Stimulated activated CD4-positive, alpha-beta T cell treated with anti-CD3 and anti-CD28 coated beads, Interleukin-1b, Interleukin-23, amount 100 ng/mL, for 48 hours (primary cell): ENCODE data around the gene TMEM192.
"Not testable (repeated sequence)": the region's sequence is repeated elsewhere in the genome, so short reads cannot be mapped to it uniquely, and the experiment has no call there.

Experiments used
- DNase-seq: peaks from one replicate; pipeline ENCODE4 v3.0.0-alpha.2; 2020

The TMEM192 gene

DNA sequence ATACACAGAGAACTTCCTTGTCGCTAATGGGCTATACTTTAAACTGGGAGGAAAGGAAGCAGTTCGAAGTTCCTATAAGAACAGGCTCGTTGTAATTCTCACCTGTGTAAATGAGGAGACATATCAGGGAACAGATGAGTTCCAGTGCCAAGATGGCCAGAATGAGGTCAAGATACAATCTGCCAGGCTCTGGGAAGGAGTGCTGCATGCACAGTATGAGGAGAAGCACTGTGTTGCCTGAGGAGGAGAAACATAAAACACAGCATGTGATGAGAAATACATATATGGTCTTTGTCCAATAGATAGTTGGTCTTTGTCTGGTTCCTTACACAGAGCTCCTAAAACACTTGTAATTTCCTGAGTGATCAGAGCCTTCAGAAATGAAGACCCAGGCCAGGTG is 24.3 kb downstream of the TMEM192 start:
- DNase-seq, result no peak

DNA sequence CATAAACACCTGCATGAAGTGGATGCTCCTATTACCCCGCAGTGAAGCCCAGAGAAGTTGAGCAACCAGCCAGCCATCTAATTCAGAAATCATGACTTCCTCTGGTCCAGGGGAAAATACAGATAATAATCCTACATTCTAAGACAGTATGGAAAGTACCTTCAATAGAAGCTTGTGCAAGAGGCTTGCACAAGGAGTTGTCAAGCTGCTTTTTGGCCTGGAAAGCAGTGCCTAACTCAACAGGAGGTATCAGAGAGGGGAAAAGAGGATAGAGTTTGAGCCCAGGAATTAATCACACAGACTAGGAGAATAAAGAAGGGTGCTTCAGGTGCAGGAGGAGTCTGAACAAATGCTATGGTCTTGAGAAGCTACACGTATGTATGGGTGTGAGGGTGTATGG is 26.7 kb downstream of the TMEM192 start:
- DNase-seq, result no peak

DNA sequence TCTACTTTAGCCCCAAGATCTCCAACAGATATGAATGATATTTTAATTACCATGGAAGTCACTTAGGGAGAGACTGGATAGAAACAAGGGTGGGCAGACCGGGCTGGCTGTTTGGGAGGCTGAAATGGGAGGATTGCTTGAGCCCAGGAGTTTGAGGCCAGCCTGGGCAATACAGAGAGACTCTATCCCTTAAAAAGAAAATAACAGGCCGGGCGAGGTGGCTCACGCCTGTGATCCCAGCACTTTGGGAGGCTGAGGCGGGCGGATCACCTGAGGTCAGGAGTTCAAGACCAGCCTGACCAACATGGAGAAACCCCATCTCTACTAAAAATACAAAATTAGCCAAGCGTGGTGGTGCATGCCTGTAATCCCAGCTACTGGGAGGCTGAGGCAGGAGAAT is 27.9 kb downstream of the TMEM192 start:
- not testable (repeated sequence) for DNase-seq

DNA sequence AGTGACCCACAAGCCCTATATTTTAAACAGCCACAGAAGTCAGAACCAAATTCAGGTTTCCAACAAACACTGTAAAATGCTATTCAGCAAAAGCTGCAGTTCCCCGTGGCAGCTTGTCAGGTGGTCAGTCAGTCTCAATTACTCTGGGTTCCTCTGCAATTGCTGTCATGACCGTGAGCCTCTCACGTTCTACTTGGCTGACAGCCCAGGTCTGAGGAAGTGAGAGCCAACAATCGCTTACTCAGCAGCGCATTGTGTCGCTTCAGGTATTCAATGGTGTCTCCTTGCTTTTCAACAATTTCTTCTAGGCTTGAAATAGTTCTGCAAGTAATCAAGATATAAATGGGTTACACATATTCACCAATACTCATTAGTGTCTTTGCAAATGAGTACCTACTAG is 33.2 kb downstream of the TMEM192 start:
- DNase-seq, result no peak

DNA sequence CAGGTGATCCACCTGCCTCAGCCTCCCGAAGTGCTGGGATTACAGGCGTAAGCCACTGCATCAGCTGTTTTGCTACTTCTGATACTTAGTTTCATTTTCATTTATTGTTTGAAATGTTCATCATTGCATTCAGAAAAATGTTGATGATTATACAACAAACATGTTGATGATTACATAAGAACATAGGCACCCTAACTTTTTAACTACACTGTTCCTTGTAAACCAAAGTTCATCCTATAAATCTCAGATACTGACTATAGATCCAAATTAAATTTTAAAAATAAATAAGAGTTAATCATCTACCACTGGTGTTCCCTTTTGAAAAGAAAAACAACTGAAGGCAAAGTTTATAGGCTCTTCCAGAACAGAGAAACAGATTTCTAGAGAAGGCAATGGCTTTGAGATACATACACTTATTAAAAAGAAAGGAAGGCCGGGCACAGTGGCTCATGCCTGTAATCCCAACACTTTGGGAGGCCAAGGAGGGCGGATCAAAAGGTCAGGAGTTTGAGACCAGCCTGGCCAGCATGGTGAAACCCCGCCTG is 35.6 kb downstream of the TMEM192 start:
- DNase-seq, result no peak

DNA sequence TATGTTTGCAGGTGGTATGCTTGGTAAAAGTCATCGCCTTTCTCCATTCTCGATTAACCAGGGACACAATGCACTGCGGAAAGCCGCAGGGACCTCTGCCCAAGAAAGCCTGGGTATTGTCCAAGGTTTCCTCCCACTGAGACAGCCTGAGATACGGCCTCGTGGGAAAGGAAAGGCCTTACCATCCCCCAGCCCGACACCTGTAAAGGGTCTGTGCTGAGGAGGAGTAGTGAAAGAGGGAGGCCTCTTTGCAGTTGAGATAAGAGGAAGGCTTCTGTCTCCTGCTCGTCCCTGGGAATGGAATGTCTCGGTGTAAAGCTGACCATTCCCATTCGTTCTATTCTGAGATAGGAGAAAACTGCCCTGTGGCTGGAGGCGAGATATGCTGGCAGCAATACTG is 39.3 kb downstream of the TMEM192 start:
- not testable (repeated sequence) for DNase-seq

DNA sequence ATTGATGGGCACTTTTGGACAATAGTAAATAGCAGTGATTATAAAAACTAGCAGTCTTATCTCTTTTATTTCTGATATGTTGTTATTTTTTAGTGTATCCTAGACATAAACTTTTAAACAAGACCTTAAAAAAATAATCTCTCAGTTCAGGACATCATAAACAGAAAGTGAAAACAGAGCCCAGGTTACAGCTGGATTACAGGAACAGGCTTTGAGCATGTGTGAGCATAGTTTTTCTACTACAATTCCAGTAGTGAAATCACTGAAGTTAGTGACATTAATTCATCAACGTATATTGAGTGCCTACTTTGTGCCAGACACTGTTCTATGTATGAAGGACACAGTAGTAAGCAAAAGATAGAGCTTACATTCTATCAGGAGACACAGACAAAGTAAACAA is 42.1 kb downstream of the TMEM192 start:
- no peak for DNase-seq

DNA sequence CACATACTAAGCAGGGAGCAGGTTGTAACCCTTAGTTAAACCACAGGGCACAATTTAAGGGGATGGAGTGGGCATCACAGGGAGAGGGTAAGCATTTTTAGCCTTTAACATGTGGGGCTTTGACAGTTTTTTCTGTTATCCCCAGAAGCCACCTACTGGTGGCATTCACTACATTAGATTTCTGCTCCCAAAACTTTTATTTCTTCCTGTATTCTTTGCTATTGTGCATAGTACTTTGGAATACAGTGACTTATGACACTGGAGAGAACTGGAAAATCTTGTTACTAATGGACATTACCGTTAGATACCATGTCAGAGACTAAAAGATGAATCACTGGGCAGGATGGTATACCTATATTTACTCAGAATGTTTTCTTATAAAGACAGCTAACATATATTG is 51.7 kb downstream of the TMEM192 start:
- DNase-seq, result no peak

DNA sequence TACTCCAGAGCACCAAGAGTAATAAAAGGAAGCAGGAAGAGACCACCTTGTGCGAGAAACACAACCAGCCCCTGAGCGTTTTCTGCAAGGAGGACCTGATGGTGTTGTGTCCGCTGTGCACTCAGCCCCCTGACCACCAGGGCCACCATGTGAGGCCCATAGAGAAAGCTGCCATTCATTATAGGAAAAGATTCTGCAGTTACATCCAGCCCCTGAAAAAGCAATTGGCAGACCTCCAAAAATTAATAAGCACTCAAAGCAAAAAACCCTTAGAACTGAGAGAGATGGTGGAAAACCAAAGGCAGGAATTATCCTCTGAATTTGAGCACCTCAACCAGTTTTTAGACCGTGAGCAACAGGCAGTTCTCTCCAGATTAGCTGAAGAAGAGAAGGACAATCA is 53.3 kb downstream of the TMEM192 start:
- DNase-seq, result no peak

DNA sequence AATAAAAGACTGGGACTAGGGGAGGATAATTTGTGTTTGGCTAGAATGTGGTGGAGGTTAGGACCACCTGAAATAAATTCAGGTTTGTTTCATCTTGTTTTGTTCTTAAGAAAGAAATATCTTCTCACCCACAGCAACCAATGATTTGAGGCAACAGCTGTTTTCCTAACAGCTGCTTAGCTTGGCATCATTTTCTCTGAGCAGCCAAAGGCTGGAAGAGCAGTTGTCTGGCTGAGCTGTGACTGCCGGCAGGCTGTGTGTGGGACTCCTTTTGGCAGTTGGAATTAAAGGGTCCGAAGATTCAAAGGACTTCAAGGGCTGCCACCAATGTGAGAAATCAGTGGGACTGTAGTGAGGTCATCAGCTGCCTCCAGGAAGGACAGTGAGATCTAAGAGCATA is 54.0 kb downstream of the TMEM192 start:
- DNase-seq, result no peak

DNA sequence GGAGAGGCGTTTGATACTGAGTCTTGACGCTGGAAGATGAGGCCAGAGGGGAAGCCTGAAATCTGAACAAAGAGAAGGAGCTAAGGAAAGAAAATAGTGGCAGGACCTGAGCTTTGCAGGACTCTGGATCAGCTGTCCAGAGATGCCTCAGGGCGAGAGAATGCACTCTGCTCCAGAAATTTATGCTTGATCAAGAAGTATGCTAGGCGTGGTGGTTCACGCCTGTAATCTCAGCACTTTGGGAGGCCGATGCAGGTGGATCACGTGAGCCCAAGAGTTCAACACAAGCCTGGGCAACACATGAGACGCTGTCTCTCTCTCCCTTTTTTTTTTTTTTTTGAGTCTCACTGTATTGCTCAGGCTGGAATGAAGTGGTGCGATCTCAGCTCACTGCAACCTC is 57.1 kb downstream of the TMEM192 start:
- DNase-seq, result no peak

DNA sequence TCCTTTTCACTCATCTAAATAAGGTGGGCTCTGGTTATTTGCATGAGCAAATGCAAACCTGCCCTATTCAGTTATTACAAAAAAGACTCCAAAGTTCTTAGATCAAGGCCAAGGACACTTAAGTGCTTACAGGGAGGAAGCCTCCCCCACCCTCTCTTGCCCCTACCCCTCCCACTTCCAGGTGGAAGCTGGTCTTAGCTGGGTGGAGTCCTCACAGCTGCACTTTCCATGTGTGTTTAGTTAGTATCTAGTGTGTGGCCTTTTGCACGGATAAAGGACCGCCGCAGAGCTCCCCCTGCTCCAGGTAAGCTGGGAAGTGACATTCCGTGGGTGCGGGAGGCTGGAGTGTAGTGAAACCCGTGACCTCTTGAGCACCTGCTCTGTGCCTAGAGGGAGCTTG is 59.0 kb downstream of the TMEM192 start, which contains the start of gene TRIM75:
TRIM75 (plus strand) TSS at position 222 of the 400 bp plus-strand sequence. CDS start 5,282 bp downstream, outside the sequence.
- no peak for DNase-seq

DNA sequence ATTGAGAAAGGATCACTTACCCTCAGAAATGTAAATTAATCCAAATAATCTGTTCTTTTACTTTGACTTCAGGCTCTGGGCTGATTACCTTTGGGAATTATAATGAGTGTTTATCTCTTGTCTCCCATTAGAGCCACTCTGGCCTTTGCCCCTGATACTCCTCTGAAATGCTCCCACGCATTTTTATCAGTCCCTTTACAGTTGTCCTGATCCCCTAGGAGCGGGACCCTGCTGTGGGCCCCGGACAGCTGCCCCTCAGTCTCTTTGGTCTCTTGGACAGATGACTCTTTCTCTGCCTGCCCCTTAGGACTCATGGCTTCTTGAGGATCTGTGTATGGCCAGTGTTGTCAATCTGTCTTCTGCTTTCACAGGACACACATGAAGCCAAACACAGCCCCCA is 60.0 kb downstream of the TMEM192 start:
- no peak for DNase-seq

DNA sequence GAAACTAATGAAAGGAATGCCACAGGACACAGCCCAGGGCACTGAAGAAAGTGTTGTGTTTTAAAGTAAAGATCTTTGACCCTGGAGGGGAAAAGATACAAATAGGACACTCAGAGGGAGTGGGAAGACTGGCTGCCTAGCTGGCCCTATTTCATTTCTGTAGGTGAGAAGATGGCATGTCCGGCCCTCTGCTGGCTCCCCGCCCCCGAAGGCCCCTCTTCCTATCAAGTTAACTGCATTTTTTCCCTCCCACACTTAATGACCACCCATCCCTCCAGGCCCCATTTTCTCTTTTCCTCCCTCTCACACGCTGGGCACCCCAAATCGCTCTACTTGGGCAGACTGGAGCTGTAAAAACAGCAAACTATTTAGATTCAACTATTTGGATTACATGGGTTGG is 64.5 kb downstream of the TMEM192 start:
- no peak for DNase-seq

DNA sequence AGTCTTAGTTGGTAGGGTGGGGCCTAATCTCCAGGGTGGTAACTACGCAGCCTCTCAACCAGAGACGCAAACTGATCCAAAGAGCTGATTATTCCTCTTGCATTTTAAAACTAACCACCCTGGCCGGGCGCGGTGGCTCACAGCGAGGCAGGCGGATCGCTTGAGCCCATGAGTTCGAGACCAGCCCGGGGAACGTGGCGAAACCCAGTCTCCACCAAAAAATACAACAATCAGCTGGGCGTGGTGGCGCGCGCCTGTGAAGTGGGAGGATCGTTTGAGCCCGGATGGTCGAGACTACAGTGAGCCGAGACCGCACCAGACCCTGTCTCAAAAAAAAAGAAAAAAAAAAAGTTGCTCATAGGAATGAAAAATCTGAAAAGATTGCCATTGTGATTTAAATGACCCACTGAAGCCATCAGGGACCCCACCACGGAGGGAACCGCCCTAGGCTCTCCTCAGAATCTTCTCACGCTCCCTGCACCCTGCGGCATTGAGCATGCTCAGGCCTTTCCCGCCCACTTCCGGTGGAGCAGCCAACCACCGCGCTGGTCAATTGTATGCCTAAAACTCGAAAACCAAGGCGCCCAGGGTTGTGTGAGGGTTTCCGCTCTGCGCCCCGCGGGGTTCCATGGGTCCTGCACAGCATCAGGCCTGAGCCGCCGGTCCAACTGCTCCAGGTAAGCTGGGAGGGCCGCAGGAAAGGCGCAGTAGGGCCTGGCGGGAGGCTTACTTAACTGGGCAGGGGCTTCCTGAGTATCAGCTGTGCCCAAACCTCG is 81.0 kb downstream of the TMEM192 start, which contains the start of gene TRIM60:
TRIM60 (plus strand) TSS at position 564 of the 776 bp plus-strand sequence. CDS start 8,074 bp downstream, outside the sequence.
- no peak for DNase-seq

DNA sequence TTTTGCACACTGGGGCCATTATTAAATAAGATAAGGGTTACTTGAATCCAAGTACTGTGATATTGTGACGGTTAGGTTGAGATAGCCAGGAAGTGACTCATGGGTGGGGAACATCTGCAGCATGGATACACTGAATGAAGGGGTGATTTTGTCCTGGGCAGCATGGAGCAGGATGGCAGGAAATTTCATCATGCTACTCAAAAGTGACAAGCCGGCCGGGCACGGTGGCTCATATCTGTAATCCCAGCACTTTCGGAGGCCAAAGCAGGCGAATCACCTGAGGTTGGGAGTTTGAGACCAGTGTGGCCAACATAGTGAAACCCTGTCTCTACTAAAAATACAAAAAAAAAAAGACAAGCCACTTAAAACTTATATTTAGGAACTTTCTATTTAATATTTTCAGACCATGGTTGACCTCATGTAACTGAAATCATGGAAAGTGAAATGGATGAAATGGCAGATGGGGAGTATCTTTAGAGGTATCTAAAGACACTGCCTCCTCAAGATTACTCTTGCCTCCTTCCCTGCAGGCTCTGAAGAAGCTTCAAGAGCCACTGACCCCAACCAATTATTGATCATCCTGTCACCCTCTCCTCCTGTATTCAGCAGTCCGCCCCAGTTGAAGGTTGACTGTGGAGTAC is 84.8 kb downstream of the TMEM192 start:
- no peak for DNase-seq

DNA sequence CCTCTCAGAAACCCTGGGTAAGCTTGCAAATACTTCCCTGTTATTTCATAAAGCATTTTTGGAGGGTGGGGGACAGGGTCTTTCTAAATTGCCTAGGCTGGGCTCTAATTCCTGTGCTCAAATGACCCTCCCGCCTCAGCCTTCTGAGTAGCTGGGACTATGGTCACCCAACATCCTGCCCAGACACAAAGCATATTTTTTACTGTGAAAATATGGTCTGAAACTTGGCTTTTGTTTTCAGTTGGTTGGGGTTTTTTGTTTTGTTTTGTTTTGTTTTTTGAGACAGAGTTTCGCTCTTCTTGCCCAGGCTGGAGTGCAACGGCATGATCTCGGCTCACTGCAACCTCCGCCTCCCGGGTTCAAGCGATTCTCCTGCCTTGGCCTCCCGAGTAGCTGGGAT is 86.9 kb downstream of the TMEM192 start:
- not testable (repeated sequence) for DNase-seq
